GM23248 (cell line): ENCODE results near the gene DYNC1H1.

Experiments
- EZH2 ChIP-seq: fragments of 200-600 bp; sonication (generic); IDR thresholded peaks from 2 replicates; pipeline ENCODE4 v1.6.1; 2018; ENCODE audit warnings: antibody characterized with exemption, mild to moderate bottlenecking; ENCODE audit not compliant: insufficient read depth, poor library complexity, severe bottlenecking
- EZH2phosphoT487 ChIP-seq: fragments of 200-600 bp; sonication (generic); IDR thresholded peaks from 2 replicates; pipeline ENCODE4 v1.6.1; 2018; ENCODE audit warnings: antibody characterized with exemption, moderate library complexity, mild to moderate bottlenecking, low read depth; ENCODE audit not compliant: insufficient read depth

- TF ChIP-seq EZH2phosphoT487: no peak
- TF ChIP-seq EZH2: no peak
Measured at GRCh38 chr14:101926620-101927019, 37.8 kb upstream of the DYNC1H1 start.
